HepG2 (cell line): ENCODE measurements around the gene NNMT. TPM values are rescaled to one million over a fixed set of nuclear protein-coding genes. Genes with fewer than 3 reads are reported as not detected.

Source experiments
- ATAC-seq: fragments of 200-7000 bp; cut with Tn5 transposase; 3 replicates; pipeline ENCODE4 v1.9.1; 2020; ENCODE audit warnings: mild to moderate bottlenecking, moderate library complexity
- BruUV-seq: library from RNA; stranded (reverse); fragments of 400-500 nt; replicated peaks from 2 replicates; lab custom pipeline; 2021; lab: Mats Ljungman, UMichigan
- CTCF ChIA-PET: fragments of 300-600 bp; formaldehyde crosslinking; extraction: SDS; loops from one replicate; lab custom pipeline; 2021; ENCODE audit warnings: low total read pairs, inconsistent platforms, low intra/inter-chr PET ratio; lab: Yijun Ruan, JAX
- POLR2A ChIA-PET: fragments of 350-600 bp; sonication (Branson Sonifier 250); formaldehyde crosslinking; loops from one replicate; lab custom pipeline; 2020; ENCODE audit warnings: antibody characterized with exemption, inconsistent platforms; lab: Yijun Ruan, JAX
- DNase-seq: peaks from one replicate; pipeline ENCODE4 v3.0.0-alpha.2; 2015; ENCODE audit warnings: low spot score
- FAIRE-seq: peaks from 3 replicates; lab custom pipeline; 2011; peaks lifted over from hg19 to GRCh38; lab: Jason Lieb, UNC
- H2AFZ ChIP-seq: one replicate; pipeline ENCODE4 v1.6.1; 2011; ENCODE audit warnings: low read length, inconsistent platforms
- H3K27ac ChIP-seq: fragments of 300-600 bp; 3 replicates; pipeline ENCODE4 v1.8.0; 2011; ENCODE audit warnings: mixed run types, mild to moderate bottlenecking, mixed read lengths, low read length, inconsistent platforms; ENCODE audit not compliant: insufficient read depth; ENCODE audit errors: extremely low read length
- H3K27me3 ChIP-seq, 2 experiments: fragments of 200-600 bp in 1 of 2; 2 replicates in 1 of 2; 3 replicates in 1 of 2; pipeline versions ENCODE4 v1.6.0 to v1.8.0; 2011; ENCODE audit warnings: low read length in 2 of 2, mild to moderate bottlenecking in 2 of 2, moderate library complexity in 2 of 2, inconsistent platforms in 1 of 2; ENCODE audit not compliant: insufficient read depth in 2 of 2, control insufficient read depth in 1 of 2
- H3K36me3 ChIP-seq, 2 experiments: fragments of 200-600 bp in 1 of 2; replicated peaks in 1 of 2; 2 replicates in 1 of 2; 3 replicates in 1 of 2; pipeline versions ENCODE4 v1.5.1 to v1.8.0; 2011; ENCODE audit warnings: low read length in 2 of 2, inconsistent platforms in 1 of 2; ENCODE audit not compliant: insufficient read depth in 2 of 2, control insufficient read depth in 1 of 2
- H3K4me1 ChIP-seq: 2 replicates; pipeline ENCODE4 v1.5.1; 2012; ENCODE audit warnings: low read length, inconsistent platforms; ENCODE audit not compliant: insufficient read depth
- H3K4me2 ChIP-seq: 2 replicates; pipeline ENCODE4 v1.6.0; 2011; ENCODE audit warnings: low read depth, low read length, inconsistent platforms
- H3K4me3 ChIP-seq, 3 experiments: fragments of 200-600 bp in 1 of 3; sonication (generic), shearing (Covaris generic) in 1 of 3; replicated peaks in 1 of 3; 2 replicates each; pipeline ENCODE4 v1.5.1; 2011 to 2016; ENCODE audit warnings: low read length in 3 of 3, inconsistent platforms in 2 of 3, low read depth in 2 of 3, mild to moderate bottlenecking in 2 of 3, control low read depth in 1 of 3, mixed read lengths in 1 of 3; ENCODE audit not compliant: insufficient read depth in 1 of 3
- H3K79me2 ChIP-seq: one replicate; pipeline ENCODE4 v1.6.1; 2011; ENCODE audit warnings: low read length, inconsistent platforms; ENCODE audit not compliant: insufficient read depth
- H3K9ac ChIP-seq: 2 replicates; pipeline ENCODE4 v1.6.0; 2011; ENCODE audit warnings: mild to moderate bottlenecking, low read depth, low read length, inconsistent platforms; ENCODE audit not compliant: insufficient read depth
- H3K9me3 ChIP-seq: 2 replicates; pipeline ENCODE4 v1.5.1; 2012; ENCODE audit warnings: mild to moderate bottlenecking, low read length
- H4K20me1 ChIP-seq: 2 replicates; pipeline ENCODE4 v1.6.0; 2011; ENCODE audit warnings: inconsistent platforms, mild to moderate bottlenecking, low read length, moderate library complexity; ENCODE audit not compliant: insufficient read depth
- AGO2 ChIP-seq: fragments of 200-400 bp; formaldehyde crosslinking; optimal IDR thresholded peaks from 2 replicates; pipeline ENCODE3; 2017; ENCODE audit warnings: mild to moderate bottlenecking, low read depth, low read length, moderate library complexity
- ARID5B ChIP-seq: IDR thresholded peaks from 2 replicates; pipeline ENCODE4 v1.4.0; 2020; ENCODE audit warnings: mild to moderate bottlenecking, missing genetic modification reagents
- BRD4 ChIP-seq: sonication (generic); formaldehyde crosslinking; IDR thresholded peaks from 2 replicates; pipeline ENCODE4 v1.4.0; 2020; ENCODE audit warnings: missing genetic modification reagents
- CENPBD1 ChIP-seq: sonication (generic); formaldehyde crosslinking; IDR thresholded peaks from 2 replicates; pipeline ENCODE4 v1.8.0; 2022; ENCODE audit warnings: missing genetic modification reagents, low read depth, mild to moderate bottlenecking, borderline replicate concordance
- ELF4 ChIP-seq: sonication (generic); formaldehyde crosslinking; IDR thresholded peaks from 2 replicates; pipeline ENCODE4 v1.5.0; 2020; ENCODE audit warnings: missing genetic modification reagents, mild to moderate bottlenecking, moderate library complexity, borderline replicate concordance
- GMEB1 ChIP-seq: sonication (generic); formaldehyde crosslinking; IDR thresholded peaks from 2 replicates; pipeline ENCODE4 v1.5.1; 2020; ENCODE audit warnings: missing genetic modification reagents, mild to moderate bottlenecking, borderline replicate concordance
- MAFK ChIP-seq, 2 experiments: IDR thresholded peaks in 1 of 2; conservative IDR thresholded peaks in 1 of 2; 2 replicates each; pipeline ENCODE4 v1.6.1; 2011; ENCODE audit warnings: improper control_type of control experiment in 2 of 2, low read length in 2 of 2
- NPAS2 ChIP-seq: sonication (generic); formaldehyde crosslinking; IDR thresholded peaks from 2 replicates; pipeline ENCODE4 v1.8.0; 2022; ENCODE audit warnings: mild to moderate bottlenecking, missing genetic modification reagents, borderline replicate concordance
- ZBTB33 ChIP-seq: sonication (generic); formaldehyde crosslinking; IDR thresholded peaks from 2 replicates; pipeline ENCODE4 v1.4.0; 2020; ENCODE audit warnings: missing genetic modification reagents
- ZBTB34 ChIP-seq: sonication (generic); formaldehyde crosslinking; IDR thresholded peaks from 2 replicates; pipeline ENCODE4 v1.8.0; 2022; ENCODE audit warnings: mild to moderate bottlenecking, missing genetic modification reagents
- ZNF652 ChIP-seq: IDR thresholded peaks from 2 replicates; pipeline ENCODE4 v1.6.1; 2016; ENCODE audit warnings: low read depth, borderline replicate concordance
- ZNF740 ChIP-seq: sonication (generic); formaldehyde crosslinking; IDR thresholded peaks from 2 replicates; pipeline ENCODE4 v1.4.0; 2020; ENCODE audit warnings: missing genetic modification reagents
- WGBS: methylation state at CpG from one replicate; pipeline ENCODE4 v1.1.6; 2017; ENCODE audit warnings: low lambda C conversion rate; 5-methylcytosine and 5-hydroxymethylcytosine counted together
- in situ Hi-C: cut with HindIII; loops from 2 replicates; pipeline ENCODE4 v1.10.0; 2017; ENCODE audit warnings: low pct_unique_long_range_greater_than_20kb; ENCODE audit not compliant: extremely low pct_ligation_motif_present
- intact Hi-C: fragments of 100-400 bp; cut with micrococcal nuclease; formaldehyde crosslinking; loops from one replicate; pipeline ENCODE4 v1.10.0; 2022; ENCODE audit not compliant: unreplicated experiment
- polyA plus RNA-seq, 8 experiments: library from polyadenylated mRNA; depleted of rRNA in 3 of 8; stranded (reverse) in 7 of 8; unstranded in 1 of 8; fragments of >200 nt; fragmentation: Illumina TruSeq in 4 of 8; extraction: Trizol in 4 of 8; gene quantifications; 2 replicates each; pipeline versions ENCODE4 v1.2.1 to v1.2.3, GENCODE V29; 2011 to 2016; ENCODE audit warnings: low read depth in 4 of 8, missing spikeins in 1 of 8, mixed read lengths in 1 of 8; ENCODE audit not compliant: insufficient read depth in 1 of 8
- total RNA-seq, 5 experiments: library from RNA; depleted of rRNA; stranded (reverse); fragments of >200 nt; fragmentation: Illumina TruSeq; extraction: Trizol; gene quantifications; 2 replicates each; pipeline ENCODE4 v1.2.3, GENCODE V29; 2016; ENCODE audit warnings: low read depth in 1 of 5

NNMT gene
- total and polyA plus RNA-seq, 2 of the 13 experiments (the other 11 are each of a cell fraction or from before 2014, with no cell fraction given): 0.13 TPM; not detected in 1

GRCh38 chr11:114326151-114326550 is 30.0 kb downstream of the NNMT start (continued):
- no peak for TF ChIP-seq ARID5B
- TF ChIP-seq, all 625 proteins: peak for 0

- Histone ChIP-seq H4K20me1 (no peaks in the 10 kb centered on the region), H3K4me3 (no peak overlapping the region), H3K9me3 (peaks cover 17% of the 10 kb centered on the region), H3K79me2 (no peaks in the 10 kb centered on the region), H3K27me3 (peaks cover 1 to 37% of the 10 kb centered on the region in 2 experiments; a peak in 3 of 5 replicates), H3K36me3 (no peaks in the 10 kb centered on the region), H2AFZ (no peak overlapping the region), H3K27ac (no peak overlapping the region), H3K4me1 (no peaks in the 10 kb centered on the region), H3K9ac (no peak overlapping the region), H3K4me2 (no peak overlapping the region)
- WGBS: 69% methylated on average over 2 of the region's 2 CpGs
- BruUV-seq: no TSS peak
- in situ Hi-C loops (loop anchor here (25.0 kb wide), 1 partner anchor 261 kb away; the partner anchor contains the start of gene NXPE4), intact Hi-C loops (no loop called here)
- CTCF ChIA-PET: no interaction called here
- POLR2A ChIA-PET: no interaction called here
- DNase-seq: no peak
- ATAC-seq: no peak
- no peak for FAIRE-seq
- TF ChIP-seq ZBTB33 (CRISPR knock-in tag): no peak
- no peak for TF ChIP-seq NPAS2 (CRISPR knock-in tag)
- no peak for TF ChIP-seq GMEB1 (CRISPR knock-in tag)
- TF ChIP-seq ZBTB34 (CRISPR knock-in tag): no peak
- no peak for TF ChIP-seq CENPBD1 (CRISPR knock-in tag)
- TF ChIP-seq BRD4 (CRISPR knock-in tag): no peak
- TF ChIP-seq ZNF740 (CRISPR knock-in tag): no peak
- TF ChIP-seq ELF4 (CRISPR knock-in tag): no peak
- TF ChIP-seq AGO2: no peak
- no peak for TF ChIP-seq MAFK (conservative IDR thresholded peaks at IDR 0.05 in 1 of 2, IDR thresholded peaks at IDR 0.05 in 1 of 2; ENCODE audit: low read length in 2 of 2)
- TF ChIP-seq ZNF652: no peak
Observed at GRCh38 chr11:114326776-114327175, 30.6 kb downstream of the NNMT start.
